Measurements from ENCODE around the gene ANG. TPM values are rescaled to one million over a fixed set of nuclear protein-coding genes. Genes with fewer than 3 reads are reported as not detected.

ANG gene
- total RNA-seq, 1 donor from 2014 or later = 9.1 TPM

GRCh38 chr14:20667957-20668356 lies 20.6 kb upstream of the ANG start:
- H3K4me1 Mint-ChIP-seq (ENCODE audit: low read depth) = peaks cover 5% of the 10 kb centered on the region
- no peak overlapping the region for H3K27ac Mint-ChIP-seq (ENCODE audit: unreplicated experiment)
- H3K36me3 Mint-ChIP-seq (ENCODE audit: low read depth) = no peaks in the 10 kb centered on the region
- H3K27me3 Mint-ChIP-seq (ENCODE audit: low read depth) = peaks cover 50% of the 10 kb centered on the region
- no peak for DNase-seq (ENCODE audit: low spot score)
- H3K9me3 Mint-ChIP-seq (ENCODE audit: low read depth) = no peaks in the 10 kb centered on the region
- no peak overlapping the region for H3K4me3 Mint-ChIP-seq (ENCODE audit: unreplicated experiment)
- no peak for TF ChIP-seq CTCF (IDR thresholded peaks at IDR 0.05)

DNA sequence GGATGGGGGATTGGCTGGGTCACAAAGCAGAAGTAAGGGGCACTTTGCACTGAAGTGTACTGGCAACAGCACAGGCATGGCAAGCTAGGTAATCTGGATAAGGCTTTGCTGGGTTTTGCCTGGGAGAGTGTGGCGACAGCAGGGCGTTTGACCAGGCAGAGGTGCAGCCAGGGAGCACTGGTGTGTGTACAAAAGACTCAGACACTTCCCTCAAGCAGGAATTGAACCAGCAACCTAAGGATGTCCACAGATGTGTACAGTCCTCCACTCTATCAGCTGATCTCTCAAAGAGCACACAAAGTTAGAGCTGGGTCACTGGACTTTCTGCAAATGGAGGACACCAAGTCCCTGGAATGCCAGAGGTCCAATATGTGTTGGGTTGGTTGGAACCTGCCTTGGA lies 19.6 kb upstream of the ANG start:
- peaks cover 42% of the 10 kb centered on the region for H3K27me3 Mint-ChIP-seq (ENCODE audit: low read depth)
- no peak for DNase-seq (ENCODE audit: low spot score)
- H3K27ac Mint-ChIP-seq (ENCODE audit: unreplicated experiment) = no peak overlapping the region
- TF ChIP-seq CTCF (IDR thresholded peaks at IDR 0.05) = no peak
- H3K4me1 Mint-ChIP-seq (ENCODE audit: low read depth) = no peaks in the 10 kb centered on the region
- H3K36me3 Mint-ChIP-seq (ENCODE audit: low read depth) = no peaks in the 10 kb centered on the region
- H3K9me3 Mint-ChIP-seq (ENCODE audit: low read depth) = no peaks in the 10 kb centered on the region
- no peak overlapping the region for H3K4me3 Mint-ChIP-seq (ENCODE audit: unreplicated experiment)

DNA sequence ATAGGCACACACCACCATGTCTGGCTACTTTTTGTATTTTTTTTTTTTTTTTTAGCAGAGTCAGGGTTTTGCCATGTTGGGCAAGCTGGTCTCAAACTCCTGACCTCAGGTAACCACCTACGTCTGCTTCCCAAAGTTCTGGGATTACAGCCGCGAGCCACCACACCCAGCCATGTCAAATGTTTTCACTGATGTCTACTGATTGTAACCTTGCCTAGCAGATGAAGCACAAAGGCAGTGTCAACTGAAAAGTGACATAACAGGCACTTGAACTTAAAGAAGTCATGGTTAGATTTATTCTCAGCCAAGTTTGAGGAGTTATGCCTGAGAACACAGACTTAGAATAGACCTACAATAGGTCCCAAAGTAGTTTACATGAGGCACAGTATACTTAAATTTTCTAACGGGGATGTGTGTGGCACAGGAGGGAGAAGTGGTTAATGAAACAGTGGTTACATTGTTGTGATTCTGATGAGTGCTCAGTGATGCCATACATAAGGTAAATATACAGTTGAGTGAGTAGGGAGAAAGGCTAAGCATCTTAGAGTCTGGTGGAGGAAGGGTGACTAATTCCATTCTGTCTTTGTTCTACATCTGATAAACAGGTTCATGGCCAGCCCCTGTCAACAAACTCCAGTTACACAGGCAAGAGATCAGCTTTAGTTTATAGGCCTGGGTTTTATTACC lies 16.8 kb upstream of the ANG start:
- no peak overlapping the region for H3K4me3 Mint-ChIP-seq (ENCODE audit: unreplicated experiment)
- TF ChIP-seq CTCF (IDR thresholded peaks at IDR 0.05) = no peak
- no peaks in the 10 kb centered on the region for H3K4me1 Mint-ChIP-seq (ENCODE audit: low read depth)
- no peaks in the 10 kb centered on the region for H3K36me3 Mint-ChIP-seq (ENCODE audit: low read depth)
- H3K27ac Mint-ChIP-seq (ENCODE audit: unreplicated experiment) = no peak overlapping the region
- peaks cover 31% of the 10 kb centered on the region for H3K27me3 Mint-ChIP-seq (ENCODE audit: low read depth)
- no peaks in the 10 kb centered on the region for H3K9me3 Mint-ChIP-seq (ENCODE audit: low read depth)
- no peak for DNase-seq (ENCODE audit: low spot score)

GRCh38 chr14:20675669-20676068 lies 12.9 kb upstream of the ANG start:
- Mint-ChIP-seq H3K4me3 (ENCODE audit: unreplicated experiment) (no peak overlapping the region), H3K9me3 (ENCODE audit: low read depth) (no peaks in the 10 kb centered on the region), H3K36me3 (ENCODE audit: low read depth) (no peaks in the 10 kb centered on the region), H3K4me1 (ENCODE audit: low read depth) (peaks cover 5% of the 10 kb centered on the region), H3K27me3 (ENCODE audit: low read depth) (peaks cover 17% of the 10 kb centered on the region), H3K27ac (ENCODE audit: unreplicated experiment) (no peak overlapping the region)
- TF ChIP-seq CTCF (IDR thresholded peaks at IDR 0.05) = no peak
- DNase-seq (ENCODE audit: low spot score) = no peak

GRCh38 chr14:20676072-20676471 lies 12.5 kb upstream of the ANG start:
- Mint-ChIP-seq H3K27ac (ENCODE audit: unreplicated experiment) (no peak overlapping the region), H3K9me3 (ENCODE audit: low read depth) (no peaks in the 10 kb centered on the region), H3K4me3 (ENCODE audit: unreplicated experiment) (no peak overlapping the region), H3K27me3 (ENCODE audit: low read depth) (peaks cover 17% of the 10 kb centered on the region), H3K4me1 (ENCODE audit: low read depth) (peaks cover 10% of the 10 kb centered on the region), H3K36me3 (ENCODE audit: low read depth) (no peaks in the 10 kb centered on the region)
- TF ChIP-seq CTCF (IDR thresholded peaks at IDR 0.05) = no peak
- no peak for DNase-seq (ENCODE audit: low spot score)
